HG03196 (cell line): ENCODE results near the gene UPF2.

Source experiments
- ATAC-seq: cut with Tn5 transposase; IDR thresholded peaks from one replicate; pipeline ENCODE4 v1.9.1; 2021; ENCODE audit not compliant: unreplicated experiment

UPF2 gene

GRCh38 chr10:11962176-11962575 is 80.4 kb downstream of the UPF2 start:
- ATAC-seq: no peak

GRCh38 chr10:11961771-11962170 is 80.8 kb downstream of the UPF2 start:
- no peak for ATAC-seq

DNA sequence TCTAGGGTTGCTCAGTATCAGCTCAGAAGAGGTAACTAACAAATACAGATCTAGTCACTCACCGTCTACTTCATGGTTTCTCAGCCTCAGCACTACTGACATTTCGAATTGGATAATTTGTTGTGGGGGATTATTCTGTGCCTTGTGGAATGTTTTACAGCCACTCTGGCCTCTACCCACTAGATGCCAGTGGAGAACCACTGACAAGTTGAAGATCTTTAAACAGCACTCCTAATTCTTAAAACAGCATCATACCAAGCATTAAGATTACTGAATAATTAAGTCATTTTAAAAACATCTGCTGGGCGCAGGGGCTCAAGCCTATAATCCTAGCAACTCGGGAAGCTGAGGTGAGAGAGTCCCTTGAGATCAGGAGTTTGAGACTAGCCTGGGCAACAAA is 82.6 kb downstream of the UPF2 start:
- no peak for ATAC-seq

GRCh38 chr10:11958956-11959355 is 83.7 kb downstream of the UPF2 start:
- no peak for ATAC-seq

GRCh38 chr10:11951695-11952094 is 90.9 kb downstream of the UPF2 start:
- ATAC-seq: no peak

DNA sequence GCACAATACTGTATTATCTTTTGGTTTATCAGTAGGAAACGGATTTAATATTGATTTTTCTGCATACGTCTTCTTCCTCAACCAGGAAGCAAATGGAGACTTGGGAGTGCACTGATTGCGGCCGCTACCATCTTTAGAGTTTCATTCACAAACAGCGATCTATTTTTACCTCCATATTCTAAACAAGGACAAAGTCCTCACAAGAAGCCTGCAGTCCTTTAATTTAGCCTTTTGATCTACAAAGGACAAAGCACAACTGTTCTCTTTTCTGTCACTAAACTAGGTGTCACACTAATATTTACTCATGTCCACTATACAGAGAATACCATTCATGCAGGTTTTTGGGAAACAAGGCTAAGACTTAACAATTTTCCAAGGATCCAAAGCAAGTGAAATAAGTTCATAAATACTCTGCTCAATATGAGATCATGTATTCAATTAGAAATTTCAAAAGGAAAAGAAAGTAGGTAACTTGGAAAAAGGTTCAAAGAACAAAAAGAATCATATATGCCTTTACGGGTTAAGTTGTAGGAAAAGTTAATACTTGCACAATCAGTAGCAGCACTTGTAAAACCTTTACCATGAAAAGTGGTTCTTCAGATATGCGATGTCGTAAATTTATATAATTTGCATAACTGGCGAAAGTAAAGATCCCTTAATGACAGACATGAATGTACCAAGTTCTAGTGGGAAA is 92.1 kb downstream of the UPF2 start:
- no peak for ATAC-seq

DNA sequence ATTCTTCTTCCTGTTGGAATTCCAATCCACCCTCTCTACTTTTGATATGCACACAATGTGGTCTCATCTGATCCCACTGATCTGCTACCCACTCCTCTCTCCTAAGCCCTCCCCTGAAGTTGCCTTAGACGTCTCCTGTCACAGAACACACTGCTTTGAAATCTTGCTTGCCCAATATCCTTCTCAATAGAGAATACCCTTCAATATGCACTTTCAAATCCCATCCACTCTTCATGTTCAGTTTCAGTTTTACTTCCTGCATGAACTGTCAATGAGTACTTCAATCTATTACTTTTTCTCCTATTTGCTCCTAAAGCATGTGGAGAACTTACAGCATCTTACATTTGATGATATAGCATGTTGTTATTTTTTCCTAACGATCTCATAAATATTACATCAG is 93.5 kb downstream of the UPF2 start:
- no peak for ATAC-seq

- ATAC-seq: no peak
Observed at GRCh38 chr10:11946652-11947051, 96.0 kb downstream of the UPF2 start.

GRCh38 chr10:11936389-11937152 is 106.0 kb downstream of the UPF2 start:
- no peak for ATAC-seq

DNA sequence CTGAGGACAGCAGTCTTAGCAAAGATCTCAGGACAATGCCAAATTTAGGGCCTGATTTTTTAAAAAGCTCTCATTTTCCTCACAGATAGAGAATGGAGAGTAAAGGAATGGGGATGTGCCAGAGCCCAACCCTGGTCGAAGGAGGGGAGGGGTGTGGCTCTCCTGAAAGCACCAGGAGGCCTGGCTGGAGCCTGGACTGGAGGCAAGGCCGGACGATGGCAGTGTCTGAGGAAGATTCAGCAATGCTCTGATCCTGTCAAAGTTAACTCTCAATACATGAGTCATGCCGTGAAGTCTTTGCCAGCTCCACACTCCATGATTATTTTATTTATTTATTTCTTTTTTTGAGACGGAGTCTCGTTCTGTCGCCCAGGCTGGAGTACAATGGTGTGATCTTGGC is 108.3 kb downstream of the UPF2 start:
- no peak for ATAC-seq

GRCh38 chr10:11933577-11934223 is 108.9 kb downstream of the UPF2 start:
- no peak for ATAC-seq

DNA sequence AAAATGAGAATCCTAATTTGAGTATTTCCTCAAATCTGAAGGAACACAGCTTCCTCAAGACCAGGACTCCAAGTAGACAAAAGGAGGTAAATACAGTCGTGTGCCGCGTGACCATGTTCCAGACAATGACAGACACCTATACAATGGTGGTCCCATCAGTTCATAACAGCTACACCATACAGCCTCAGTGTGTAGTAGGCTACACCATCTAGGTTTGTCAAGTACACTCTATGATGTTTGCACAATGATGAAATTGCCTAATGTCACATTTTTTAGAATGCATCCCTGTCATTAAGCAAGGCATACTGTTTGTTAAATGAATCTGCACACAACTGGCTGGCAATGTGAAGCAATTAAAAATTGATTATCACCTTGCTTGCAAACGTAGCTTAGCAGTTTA is 111.6 kb downstream of the UPF2 start:
- ATAC-seq: no peak

DNA sequence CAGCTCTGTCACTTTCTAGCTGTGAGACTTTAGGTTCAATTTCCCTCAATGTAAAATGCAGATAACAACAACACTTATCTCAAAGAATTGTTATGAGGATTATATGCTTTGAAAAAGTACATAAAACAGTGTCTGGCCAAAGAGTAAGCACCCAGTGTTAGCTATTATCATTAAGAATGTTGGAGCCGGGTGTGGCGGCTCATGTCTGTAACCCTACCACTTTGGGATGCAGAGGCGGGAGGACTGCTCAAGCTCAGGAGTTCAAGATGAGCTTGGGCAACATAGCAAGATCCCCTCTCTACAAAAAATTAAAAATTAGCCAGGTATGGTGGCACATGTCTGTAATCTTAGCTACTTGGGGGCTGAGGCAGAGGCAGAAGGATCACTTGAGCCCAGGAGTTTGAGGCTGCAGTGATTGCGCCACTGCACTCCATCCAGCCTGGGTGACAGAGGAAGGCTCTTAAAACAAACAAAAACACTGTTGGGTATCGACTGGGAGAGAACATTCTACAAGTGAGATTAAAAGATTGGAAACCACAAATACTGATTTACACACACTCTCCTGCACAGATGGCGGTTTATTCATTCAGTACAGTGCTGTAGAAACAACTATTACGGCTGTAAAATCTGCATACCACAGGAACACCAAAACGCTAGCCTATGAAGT is 112.2 kb downstream of the UPF2 start:
- ATAC-seq: no peak

- no peak for ATAC-seq
Observed at GRCh38 chr10:11927746-11928145, 114.9 kb downstream of the UPF2 start.

GRCh38 chr10:11921800-11922392 is 120.7 kb downstream of the UPF2 start:
- ATAC-seq: no peak

- no peak for ATAC-seq
Observed at GRCh38 chr10:11919271-11919670, 123.3 kb downstream of the UPF2 start.

- no peak for ATAC-seq
Observed at GRCh38 chr10:11918384-11918783, 124.2 kb downstream of the UPF2 start.

DNA sequence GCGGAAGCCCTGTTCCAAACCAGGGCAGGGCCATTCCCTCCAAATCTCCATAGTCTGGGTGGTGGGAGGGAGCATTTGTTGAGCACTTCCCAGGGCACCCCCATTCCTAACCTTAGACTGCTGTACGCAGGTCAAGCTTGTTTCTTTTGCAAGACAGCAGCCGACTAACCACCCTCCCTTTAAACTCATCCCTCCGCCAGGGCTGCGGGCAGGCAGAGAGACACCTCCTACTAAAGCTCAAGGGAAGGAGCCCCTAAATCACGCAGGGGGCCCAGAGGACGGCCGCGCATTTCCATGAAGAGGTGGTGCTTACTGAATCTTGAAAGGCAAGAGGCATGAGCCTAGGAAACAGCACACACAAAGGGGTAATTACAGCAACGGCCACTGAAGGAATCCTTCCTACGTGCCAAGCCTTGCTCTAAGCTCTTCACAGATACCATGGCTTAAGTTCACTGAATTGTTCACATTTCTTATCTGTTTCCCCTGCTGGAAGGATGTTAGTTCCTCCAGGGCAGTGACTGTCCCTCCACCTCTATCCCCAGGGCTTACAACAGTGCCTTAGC is 129.4 kb downstream of the UPF2 start:
- ATAC-seq: no peak

- ATAC-seq: no peak
Observed at GRCh38 chr10:11910102-11910501, 132.5 kb downstream of the UPF2 start.

DNA sequence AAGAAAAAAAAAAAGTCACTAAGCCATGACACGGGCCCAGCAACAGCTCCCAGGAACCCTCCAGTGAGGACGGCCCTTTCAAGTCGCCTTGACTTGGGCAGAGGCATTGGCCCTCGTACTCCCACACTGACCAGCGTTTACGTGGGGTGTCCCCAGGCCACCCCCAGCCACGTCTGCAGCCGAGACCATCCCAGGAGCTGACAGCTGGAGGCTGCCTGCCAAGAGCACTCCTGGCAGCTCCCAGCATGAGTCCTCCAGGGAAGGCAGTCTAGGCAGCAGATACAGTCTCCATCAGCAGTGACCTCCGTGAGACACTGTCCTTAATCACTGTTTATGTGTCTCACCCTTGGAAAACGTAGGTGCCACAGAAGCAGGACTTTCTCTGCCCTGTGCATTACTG is 133.0 kb downstream of the UPF2 start:
- no peak for ATAC-seq

GRCh38 chr10:11908991-11909390 is 133.6 kb downstream of the UPF2 start:
- ATAC-seq: no peak
